ENCODE measurements around the gene SLC38A1.

- TF ChIP-seq, protein P1, sequence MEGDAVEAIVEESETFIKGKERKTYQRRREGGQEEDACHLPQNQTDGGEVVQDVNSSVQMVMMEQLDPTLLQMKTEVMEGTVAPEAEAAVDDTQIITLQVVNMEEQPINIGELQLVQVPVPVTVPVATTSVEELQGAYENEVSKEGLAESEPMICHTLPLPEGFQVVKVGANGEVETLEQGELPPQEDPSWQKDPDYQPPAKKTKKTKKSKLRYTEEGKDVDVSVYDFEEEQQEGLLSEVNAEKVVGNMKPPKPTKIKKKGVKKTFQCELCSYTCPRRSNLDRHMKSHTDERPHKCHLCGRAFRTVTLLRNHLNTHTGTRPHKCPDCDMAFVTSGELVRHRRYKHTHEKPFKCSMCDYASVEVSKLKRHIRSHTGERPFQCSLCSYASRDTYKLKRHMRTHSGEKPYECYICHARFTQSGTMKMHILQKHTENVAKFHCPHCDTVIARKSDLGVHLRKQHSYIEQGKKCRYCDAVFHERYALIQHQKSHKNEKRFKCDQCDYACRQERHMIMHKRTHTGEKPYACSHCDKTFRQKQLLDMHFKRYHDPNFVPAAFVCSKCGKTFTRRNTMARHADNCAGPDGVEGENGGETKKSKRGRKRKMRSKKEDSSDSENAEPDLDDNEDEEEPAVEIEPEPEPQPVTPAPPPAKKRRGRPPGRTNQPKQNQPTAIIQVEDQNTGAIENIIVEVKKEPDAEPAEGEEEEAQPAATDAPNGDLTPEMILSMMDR (IDR thresholded peaks at IDR 0.05): no peak
- TF ChIP-seq POLR2AphosphoS5 (IDR thresholded peaks at IDR 0.05; ENCODE audit: insufficient read depth in 1 of 2, low read depth in 1 of 2) (no peak), POLR2A (IDR thresholded peaks at IDR 0.05) (no peak)
Measured at GRCh38 chr12:46159309-46159901, 109.4 kb downstream of the SLC38A1 start.

All from vagina (tissue), 2 donors.